GM19397 (cell line): ENCODE results near the gene DCAF11.

Experiments used
- ATAC-seq: cut with Tn5 transposase; IDR thresholded peaks from one replicate; pipeline ENCODE4 v1.9.1; 2021; ENCODE audit warnings: mild to moderate bottlenecking, moderate library complexity; ENCODE audit not compliant: unreplicated experiment

Gene DCAF11

DNA sequence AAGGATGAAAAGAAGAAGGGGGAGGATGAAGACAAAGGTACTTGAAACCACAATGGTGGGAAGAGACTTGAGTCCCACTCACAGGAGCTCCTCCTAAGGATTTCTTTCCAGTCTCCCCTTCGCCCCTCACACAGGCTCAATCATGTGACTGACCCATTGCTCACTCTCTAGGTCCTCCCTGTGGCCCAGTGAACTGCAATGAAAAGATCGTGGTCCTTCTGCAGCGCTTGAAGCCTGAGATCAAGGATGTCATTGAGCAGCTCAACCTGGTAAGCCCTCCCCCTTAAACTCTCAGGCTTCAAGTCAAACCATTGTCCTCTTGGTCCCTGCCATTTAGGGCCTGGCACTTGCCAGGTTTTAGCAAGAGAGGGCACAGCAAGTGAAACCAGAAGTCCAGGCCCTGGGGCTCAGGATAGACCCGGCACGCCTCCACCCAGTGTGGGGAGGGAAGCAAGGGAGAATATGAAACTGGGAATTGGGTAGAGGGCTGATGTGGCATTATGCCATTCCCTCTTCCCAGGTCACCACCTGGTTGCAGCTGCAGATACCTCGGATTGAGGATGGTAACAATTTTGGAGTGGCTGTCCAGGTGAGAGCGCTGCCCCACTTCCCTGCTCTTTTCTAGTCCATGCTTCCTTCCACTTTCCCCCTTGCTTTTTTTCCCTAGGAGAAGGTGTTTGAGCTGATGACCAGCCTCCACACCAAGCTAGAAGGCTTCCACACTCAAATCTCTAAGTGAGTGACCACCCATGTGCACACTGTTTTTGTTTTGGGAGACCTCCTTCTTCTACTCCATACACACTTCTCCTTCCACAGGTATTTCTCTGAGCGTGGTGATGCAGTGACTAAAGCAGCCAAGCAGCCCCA lies 23.2 kb downstream of the DCAF11 start:
- ATAC-seq, result no peak

- ATAC-seq, result no peak
These were observed 24.1 kb downstream of the DCAF11 start for GRCh38 chr14:24138396-24139271.

GRCh38 chr14:24139272-24139934 lies 24.8 kb downstream of the DCAF11 start:
- no peak for ATAC-seq

DNA sequence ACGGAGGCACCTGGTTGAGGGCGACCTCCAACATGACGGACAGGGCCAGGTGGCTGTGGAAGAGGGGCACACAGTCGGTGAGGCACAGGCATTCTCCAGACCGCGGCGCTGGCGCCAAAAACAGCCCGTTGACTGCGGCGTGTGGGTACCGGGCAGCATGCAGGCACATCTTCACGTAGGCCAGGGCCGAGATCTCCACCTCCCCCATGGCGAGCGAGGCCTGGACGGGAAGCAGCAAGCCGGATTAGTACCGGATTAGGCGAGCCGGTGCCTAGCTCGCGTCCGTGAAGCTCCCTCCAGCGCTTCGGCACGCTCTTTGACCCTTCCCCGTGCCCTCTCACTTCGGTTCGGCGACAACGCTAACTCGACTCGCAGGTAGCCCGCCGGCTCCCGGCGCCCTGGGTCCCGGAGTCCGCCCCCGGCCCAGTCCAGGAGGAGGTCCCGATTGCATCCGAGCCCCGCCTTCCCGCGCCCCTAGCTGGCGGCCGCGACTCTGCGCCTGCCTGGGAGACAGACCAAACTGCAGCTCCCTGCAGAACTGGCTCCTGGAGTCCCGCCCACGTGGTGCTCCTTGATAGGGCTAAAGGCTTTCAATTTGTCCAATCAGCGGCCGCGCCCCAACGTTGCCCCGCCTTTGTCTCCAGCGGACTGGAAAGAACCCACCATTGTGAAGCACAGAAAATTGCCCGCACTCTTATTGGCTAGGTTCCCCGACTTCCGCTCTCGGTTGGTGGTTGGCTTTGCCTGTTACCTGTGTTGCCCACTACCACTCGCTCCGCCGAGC lies 26.7 kb downstream of the DCAF11 start, which contains the start of gene EMC9:
EMC9 (minus strand) TSS at position 495 of the 784 bp plus-strand sequence; CDS start at position 208, 287 bp downstream.
- ATAC-seq, result peak; percentile 82

DNA sequence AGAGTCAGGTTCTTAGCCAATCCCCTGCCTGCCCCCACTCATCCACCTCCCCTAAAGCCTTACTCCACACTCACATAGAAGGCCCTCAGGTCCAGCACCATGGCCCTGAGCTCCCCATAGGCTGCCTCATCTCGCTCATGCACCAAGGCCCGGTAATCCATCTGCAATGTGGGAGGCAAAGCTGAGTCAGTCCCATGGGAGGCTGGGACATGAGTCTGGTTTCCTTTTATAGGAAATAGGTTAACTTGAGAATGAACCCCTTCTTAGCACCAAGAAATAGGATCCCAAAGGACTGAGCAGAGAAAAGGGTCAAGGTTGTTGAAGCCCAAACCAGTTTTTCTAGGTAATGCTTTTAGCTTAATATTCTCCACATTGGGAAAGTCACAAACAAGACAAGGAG lies 28.9 kb downstream of the DCAF11 start:
- ATAC-seq, result no peak

DNA sequence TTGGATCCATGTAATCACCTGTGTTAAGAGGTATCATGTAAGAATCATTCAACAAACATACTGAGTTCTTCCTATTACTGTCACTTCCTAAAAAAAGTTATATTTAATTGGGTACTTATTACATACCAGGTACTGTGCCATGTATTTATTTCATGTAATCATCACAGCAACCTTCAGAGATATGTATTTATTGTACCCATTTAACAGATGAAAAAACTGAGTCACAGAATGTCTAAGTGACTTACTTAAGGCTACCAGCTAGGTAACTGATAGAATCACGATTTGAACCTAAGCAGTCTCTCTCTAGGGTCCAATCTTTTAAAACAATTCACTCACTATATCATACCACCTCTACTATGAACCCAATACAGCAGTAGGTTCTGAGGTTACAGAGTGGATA lies 29.9 kb downstream of the DCAF11 start:
- ATAC-seq, result no peak

GRCh38 chr14:24145219-24145618 lies 30.6 kb downstream of the DCAF11 start:
- no peak for ATAC-seq

DNA sequence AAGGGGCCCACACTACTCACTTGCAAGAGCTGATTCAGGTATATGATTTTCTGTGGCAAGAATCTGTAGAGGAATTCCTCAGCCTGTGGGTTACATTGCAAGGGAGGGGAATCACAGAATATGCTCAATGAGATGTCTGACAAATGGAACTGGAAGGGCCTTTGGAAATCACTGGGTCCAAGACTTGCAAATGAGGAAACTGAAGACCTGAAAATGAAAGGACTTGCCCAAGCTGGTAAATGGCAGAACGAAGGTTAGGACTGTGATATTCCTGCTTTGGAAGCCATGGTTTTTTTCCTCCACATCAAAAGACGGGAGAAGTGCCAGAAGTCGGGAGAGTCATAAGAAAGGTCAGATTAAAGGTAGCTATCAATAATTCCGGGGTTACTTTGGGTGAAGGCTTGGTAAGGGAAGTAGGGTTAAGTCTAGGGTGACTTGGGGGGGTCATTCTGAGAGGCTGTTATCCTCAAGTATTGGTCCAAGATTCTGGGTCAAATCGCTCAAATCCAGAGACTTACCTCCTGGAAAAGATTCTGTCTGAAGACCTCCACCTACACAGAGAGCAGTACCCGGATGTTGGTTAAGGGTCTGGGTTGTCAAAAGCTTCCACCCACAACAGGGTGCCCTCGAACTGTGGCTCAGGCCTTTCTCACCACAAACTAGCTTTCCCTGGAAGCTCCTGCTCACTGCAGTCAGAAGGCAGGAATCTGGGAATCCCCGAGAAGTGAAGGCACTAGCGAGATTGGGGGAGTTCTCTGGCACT lies 31.3 kb downstream of the DCAF11 start:
- no peak for ATAC-seq

- ATAC-seq, result peak; percentile 52
These were observed 31.9 kb downstream of the DCAF11 start, which contains the start of gene PSME2 for GRCh38 chr14:24146453-24146977. TSS of gene PSME2 (minus strand) at chr14:24146610. CDS start at chr14:24146581, 29 bp downstream.

GRCh38 chr14:24146978-24147760 lies 32.6 kb downstream of the DCAF11 start, which contains the start of gene RNF31:
TSS of gene RNF31 (plus strand) at chr14:24147498. CDS start at chr14:24147699, 201 bp downstream.
- peak; percentile 80 for ATAC-seq

DNA sequence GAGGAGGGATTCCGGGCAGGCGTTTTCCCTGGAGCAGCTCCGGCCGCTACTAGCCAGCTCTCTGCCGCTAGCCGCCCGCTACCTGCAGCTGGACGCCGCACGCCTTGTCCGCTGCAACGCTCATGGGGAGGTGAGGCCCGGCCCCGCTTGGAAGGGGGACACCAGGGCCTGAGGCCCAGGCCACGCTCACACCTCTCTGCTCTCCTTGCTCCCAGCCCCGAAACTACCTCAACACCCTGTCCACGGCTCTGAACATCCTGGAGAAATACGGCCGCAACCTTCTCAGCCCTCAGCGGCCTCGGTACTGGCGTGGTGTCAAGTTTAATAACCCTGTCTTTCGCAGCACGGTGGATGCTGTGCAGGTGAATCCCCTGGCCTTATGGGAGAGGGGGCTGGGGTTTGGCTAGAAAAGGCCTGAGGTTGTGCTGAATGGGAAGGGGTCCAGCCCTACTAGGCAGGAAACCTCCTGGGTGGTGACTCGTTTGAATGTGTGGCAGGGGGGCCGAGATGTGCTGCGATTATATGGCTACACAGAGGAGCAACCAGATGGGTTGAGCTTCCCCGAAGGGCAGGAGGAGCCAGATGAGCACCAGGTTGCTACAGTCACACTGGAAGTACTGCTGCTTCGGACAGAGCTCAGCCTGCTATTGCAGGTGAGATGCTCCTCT lies 33.3 kb downstream of the DCAF11 start:
- ATAC-seq, result no peak

- no peak for ATAC-seq
These were observed 34.9 kb downstream of the DCAF11 start for GRCh38 chr14:24149302-24149969.

DNA sequence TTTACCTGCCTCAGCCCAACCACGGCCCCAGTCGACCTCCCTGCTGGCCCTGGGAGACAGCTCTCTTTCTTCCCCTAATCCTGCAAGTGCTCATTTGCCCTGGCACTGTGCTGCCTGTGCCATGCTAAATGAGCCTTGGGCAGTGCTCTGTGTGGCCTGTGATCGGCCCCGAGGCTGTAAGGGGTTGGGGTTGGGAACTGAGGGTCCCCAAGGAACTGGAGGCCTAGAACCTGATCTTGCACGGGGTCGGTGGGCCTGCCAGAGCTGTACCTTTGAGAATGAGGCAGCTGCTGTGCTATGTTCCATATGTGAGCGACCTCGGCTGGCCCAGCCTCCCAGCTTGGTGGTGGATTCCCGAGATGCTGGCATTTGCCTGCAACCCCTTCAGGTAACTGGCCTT lies 35.5 kb downstream of the DCAF11 start:
- no peak for ATAC-seq

DNA sequence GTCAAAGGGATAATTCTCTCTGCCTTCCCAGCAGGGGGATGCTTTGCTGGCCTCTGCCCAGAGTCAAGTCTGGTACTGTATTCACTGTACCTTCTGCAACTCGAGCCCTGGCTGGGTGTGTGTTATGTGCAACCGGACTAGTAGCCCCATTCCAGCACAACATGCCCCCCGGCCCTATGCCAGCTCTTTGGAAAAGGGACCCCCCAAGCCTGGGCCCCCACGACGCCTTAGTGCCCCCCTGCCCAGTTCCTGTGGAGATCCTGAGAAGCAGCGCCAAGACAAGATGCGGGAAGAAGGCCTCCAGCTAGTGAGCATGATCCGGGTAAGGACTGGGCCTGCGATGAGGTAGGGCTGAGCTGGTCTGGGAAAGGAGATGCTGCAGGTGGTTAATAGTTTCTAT lies 36.0 kb downstream of the DCAF11 start:
- no peak for ATAC-seq

- ATAC-seq, result no peak
These were observed 36.4 kb downstream of the DCAF11 start for GRCh38 chr14:24150993-24151392.

DNA sequence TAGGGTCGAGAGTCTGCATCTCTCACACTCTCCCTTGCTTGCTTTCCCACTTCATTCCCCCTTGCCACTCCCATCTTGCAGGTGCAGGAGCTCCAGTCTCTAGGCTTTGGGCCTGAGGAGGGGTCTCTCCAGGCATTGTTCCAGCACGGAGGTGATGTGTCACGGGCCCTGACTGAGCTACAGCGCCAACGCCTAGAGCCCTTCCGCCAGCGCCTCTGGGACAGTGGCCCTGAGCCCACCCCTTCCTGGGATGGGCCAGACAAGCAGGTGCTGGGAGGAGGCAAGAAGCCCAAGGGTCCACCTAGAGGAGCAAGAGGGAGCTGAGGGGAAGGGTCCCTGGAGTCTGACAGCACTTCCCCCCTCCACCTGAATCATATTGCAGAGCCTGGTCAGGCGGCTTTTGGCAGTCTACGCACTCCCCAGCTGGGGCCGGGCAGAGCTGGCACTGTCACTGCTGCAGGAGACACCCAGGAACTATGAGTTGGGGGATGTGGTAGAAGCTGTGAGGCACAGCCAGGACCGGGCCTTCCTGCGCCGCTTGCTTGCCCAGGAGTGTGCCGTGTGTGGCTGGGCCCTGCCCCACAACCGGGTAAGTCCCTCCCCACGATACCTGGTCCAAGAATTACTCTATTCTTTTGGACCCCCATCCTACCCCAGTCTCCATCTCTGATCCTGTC lies 37.0 kb downstream of the DCAF11 start:
- ATAC-seq, result no peak

DNA sequence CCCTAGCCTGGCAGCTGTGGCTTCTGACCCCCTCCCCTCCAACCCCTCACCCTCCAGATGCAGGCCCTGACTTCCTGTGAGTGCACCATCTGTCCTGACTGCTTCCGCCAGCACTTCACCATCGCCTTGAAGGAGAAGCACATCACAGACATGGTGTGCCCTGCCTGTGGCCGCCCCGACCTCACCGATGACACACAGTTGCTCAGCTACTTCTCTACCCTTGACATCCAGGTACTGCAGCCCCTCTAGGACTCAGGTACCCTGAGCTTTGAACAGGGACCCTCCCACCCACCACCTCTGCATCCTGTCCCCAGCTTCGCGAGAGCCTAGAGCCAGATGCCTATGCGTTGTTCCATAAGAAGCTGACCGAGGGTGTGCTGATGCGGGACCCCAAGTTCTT lies 40.5 kb downstream of the DCAF11 start:
- ATAC-seq, result no peak
